Activated CD4-positive, CD25-positive, alpha-beta regulatory T cell (primary cell): ENCODE measurements around the gene FSCN2.
A peak's percentile ranks its signal among the peaks of the same experiment; 100 is the strongest.

ENCODE experiments used
- DNase-seq, 4 experiments: peaks; one replicate each; lab custom pipeline; 2025; lab: John Stamatoyannopoulos, UW

FSCN2 gene

GRCh38 chr17:81542431-81543338 lies 14.5 kb downstream of the FSCN2 start:
- no peak for DNase-seq

GRCh38 chr17:81543339-81543675 lies 15.1 kb downstream of the FSCN2 start:
- no peak for DNase-seq

DNA sequence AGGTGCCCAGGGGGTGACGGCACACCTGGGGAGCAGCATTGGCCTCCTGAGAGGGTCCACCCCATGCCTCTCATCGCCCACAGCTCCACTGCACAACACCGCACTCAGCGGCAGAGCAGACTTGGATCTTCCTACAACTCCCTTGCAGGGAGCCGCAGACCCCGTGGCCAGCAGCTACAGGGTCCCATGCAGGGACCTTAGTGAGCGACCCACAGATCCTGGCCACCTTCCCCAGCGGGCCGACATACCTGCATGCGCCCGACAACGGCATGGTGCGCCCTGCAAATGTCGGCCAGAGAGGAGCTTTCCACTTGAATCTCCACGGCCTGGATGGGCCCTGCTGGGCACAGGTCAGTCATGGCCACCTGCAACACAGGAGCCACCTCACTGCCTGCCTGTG lies 15.6 kb downstream of the FSCN2 start:
- no peak for DNase-seq

DNA sequence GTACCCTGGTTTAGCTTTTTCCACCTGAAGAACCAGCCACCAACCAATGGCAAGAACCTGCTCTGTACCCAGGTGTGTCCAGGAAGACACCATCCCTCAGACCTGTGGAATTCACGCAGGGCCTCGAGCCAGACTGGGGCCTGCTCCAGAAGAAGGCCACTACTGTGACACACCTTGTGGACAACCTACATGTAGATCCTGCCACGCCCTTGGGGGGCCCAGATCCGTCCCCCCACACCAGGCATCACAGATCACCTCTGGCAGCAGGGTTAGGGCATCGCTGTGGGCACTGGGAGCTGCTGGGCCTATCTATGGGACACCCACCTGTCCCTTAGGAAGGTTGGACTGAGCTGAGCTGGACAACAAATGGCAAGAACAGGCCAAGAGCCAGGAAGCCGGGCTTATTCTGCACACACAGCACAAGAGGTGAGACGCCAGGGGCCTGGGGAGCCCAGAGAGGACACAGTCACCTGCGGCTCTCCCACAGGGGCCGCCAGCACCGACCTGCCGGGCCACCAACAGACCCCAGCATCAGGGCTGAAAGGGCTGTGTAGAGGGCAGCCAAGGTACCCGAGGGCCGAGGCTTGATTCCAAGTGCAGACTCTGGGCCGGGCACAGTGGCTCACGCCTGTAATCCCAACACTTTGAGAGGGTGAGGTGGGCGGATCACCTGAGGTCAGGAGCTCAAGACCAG lies 16.3 kb downstream of the FSCN2 start:
- no peak for DNase-seq

DNA sequence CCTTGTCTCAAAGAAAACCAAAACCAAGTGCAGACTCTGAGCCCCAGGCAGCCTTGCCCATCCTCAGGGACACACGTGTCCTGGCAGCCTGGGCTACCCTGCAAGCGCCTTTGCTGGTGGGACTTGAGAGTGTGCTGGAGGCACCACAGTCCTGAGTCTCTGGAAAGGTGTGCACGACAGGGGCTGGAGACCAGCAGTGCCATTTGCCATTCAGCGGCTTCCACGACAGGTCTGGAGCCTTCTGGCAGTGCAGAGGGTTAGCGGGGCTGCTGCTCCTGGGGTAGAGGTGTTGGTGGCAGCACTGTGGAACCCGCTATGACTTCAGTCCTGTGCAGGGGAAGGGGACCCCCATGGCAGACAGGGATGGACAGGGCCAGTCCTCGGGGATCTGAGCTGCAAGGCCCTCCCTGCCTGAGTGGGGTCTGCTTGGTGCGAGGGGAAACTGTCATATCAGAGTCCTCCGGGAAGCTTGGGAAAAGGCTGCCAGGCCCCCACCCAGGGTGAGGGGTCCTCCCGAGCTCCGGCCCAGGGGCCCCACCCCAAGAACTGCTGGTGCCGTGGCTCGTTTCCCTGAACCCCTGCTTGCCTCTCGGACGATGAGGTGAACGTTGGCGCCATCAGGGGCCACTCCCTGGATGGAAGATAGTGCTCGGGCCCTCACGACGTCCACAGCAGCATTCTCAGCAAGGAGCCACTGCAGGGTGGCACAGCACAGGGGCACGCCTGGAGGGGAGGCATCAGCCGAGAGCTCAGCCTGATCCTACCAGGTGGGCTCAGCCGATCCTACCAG lies 17.2 kb downstream of the FSCN2 start:
- DNase-seq, result no peak

DNA sequence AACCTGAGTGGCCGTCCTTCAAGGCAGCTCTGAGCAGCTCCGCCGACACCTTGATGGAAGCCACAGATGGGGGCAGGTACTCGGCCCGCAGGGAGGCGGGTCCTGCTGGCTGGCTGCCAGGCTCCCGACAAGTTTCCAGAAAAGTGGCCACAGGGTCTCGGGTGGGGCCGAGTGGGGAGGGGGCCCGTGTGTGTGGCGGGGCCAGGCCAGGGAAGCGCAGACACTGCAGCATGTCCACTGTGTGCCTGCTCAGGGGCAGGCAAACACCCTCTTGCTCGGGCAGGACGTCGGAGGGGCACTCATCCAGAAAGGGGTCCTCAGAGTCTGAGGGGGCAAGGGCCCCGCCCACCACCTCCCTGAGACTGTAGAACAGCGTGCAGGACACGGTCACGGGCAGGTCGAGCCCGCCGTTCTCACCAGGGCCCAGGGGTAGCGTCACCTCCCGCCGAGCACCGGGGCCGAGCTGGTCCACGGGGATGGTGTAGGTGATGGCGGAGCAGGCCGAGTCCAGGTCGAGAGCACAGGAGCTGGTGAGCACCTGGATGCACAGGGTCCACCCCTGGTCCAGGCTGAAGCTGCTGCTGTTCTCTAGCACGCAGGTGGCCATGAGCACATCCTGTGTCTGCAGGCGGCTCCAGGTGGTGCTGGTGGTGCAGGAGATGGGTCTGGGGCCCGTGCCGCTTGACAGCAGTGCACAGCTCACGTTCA lies 18.9 kb downstream of the FSCN2 start:
- no peak for DNase-seq

DNA sequence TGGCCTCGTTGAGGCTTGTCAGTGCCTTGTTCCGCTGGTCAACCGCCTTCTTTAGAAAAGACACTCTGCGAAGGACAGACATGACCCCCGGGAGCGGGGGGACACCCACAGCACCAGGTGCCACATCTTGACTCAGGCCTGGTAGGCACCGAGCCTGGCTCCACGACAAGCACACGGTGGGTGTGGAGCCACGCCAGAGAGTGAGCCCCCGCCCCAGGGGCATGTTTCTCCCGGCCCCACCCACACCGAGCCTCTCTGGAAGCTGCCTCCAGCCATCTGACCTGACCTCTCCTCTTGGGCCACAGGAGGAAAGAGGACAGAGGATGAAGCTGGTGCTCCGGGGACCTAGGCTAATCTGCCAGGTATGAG lies 19.4 kb downstream of the FSCN2 start:
- DNase-seq, result no peak

GRCh38 chr17:81549031-81549557 lies 20.9 kb downstream of the FSCN2 start:
- no peak for DNase-seq

DNA sequence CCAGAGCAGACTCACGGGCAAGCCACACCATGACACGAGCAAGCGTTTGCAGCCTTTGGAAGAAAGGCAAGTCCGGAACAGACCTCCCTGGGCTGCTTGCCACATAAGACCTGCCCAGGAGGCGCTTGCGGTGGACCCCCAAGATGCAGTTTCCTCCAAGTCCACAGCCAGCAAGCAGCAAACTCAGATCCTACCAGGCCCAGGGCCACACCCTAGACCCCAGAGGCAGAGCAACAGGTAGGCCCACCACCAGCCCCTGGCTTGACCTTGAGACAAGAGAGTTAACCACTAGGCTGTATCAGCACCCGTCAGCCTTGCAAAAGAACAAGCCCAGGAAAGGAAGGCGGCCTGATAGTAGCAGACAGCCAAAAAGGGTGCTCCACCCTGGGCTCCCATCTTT lies 21.6 kb downstream of the FSCN2 start:
- no peak for DNase-seq

DNA sequence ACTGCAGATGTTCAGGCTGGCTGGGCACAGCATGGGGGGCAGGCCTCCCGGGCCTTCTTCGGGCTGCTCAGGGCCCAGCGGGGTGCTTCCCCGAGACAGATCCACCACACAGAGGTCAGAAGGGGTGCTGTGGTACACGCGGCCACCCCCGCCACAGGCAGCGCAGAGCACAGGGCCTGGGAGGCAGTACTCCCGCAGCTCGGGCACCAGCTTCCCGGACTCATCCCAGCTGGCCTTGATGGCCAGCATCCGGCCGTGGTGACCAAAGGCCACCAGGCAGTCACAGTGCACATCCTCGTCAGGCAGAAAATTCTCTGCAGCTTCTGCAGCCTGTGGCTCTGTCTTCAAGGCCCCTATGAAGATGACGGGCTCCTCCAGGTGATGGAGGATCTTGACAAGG lies 22.1 kb downstream of the FSCN2 start:
- DNase-seq, result no peak

DNA sequence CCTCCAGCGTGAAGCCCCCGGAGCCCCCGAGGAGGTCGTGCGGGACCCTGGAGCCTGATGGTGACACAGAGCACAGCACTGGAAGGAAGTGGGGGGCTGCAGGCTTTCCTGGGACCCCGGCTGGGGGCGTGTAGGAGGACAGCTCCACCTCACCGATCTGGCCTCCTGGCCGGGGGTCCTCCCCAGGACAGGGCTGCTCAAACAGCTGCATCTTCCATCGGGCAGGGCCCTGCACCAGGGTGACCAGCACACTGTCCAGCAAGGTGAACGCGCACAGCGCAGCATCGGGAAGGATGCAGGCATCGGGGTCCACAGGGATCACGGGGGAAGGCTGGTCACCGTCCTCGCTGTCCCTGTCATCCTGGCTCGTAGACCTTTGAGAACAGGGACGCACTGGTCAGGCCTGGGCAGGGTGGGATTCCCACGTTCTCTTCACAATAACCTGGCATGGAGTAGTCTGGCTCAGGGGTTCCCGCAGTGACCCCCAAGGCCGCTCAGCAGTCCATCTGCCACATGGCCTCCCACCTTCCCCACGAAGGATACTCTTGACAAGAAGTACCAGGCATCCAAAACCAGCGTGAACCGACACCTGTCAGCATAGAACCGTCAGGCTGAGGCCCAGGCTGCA lies 22.8 kb downstream of the FSCN2 start:
- no peak for DNase-seq

DNA sequence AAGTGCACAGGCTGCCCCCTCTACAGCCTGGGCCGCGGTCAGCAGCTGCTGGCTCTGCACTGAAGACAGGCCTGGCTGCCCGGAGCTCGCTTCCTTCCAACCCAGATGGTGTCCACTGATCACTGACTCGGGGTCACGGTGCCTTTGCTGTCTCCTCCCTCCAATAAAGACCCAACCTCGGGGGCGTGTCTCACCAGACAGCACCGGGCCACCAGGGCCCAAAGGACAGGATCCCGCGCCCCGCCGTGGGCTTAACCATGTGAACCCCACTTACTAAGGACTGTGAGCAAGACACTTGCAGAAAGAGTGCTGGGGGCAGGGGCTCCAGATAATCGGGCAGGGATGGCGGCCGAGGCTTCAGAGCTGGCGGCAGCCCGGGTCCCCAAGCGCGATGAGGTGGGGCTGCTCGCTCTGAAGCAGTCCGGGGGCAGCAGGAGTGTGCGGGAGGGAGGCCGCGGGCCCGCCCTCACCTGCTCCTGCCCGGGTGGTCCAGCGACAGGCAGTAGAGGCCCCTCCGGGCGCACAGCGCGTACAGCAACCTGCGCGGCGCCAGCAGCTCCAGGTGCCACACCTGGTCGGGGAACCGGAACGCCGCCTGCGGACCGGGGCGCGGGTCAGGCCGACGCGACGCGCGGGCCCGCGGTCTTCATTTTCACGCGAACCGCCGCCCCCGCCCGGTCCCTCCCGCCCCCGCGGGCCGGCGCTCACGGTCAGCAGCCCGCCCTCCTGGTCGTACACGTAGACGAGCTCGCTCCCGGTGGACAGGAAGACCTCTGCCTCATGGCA lies 23.5 kb downstream of the FSCN2 start:
- no peak for DNase-seq

DNA sequence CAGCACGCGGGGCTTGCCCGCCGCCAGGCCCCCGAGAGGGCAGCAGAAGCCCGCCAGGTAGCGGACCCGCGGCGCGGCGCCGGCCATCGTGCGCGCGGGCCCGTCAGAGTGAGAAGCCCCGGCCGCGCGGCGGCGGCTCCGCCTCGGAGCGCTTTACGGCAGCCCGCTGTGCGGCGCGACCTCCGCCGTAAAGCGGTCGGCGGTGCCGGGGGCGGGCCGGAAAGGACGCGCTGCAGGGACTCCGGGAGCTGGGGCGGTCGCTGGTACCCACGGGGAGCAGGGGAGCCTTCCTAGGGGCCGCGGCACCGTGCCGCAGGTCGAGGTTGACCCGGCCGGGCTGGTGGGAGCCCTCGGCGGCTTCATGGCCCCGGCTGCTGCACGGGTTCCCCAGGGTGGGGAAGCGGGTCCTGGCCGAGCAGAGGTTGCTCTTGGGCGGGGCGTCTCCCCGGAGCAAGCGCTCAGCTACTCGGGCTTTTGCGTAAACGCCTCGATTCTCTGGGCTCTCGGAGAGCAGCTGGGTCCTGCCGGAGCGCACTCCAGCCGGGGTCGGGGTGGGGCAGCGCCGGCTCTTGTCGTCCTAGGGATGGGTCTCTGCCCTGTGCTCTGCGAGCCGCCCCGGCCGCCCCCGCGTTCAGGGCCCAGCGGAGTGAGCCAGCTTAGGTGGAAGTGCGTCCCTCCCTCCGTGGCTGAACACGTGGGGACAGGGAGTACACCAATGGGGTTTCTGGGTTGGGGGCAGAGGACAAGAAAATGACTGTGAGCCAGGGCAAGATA lies 24.3 kb downstream of the FSCN2 start, which contains the start of gene FAAP100:
FAAP100 (minus strand) TSS at position 110 of the 774 bp plus-strand sequence; CDS start at position 87, 23 bp downstream.
- peak; percentile 56 to 74 (median 68) for DNase-seq

- DNase-seq, result peak; percentile 65 to 71 (median 68)
These were observed 24.9 kb downstream of the FSCN2 start for GRCh38 chr17:81553018-81553615.

- no peak for DNase-seq
These were observed 25.5 kb downstream of the FSCN2 start for GRCh38 chr17:81553616-81554181.

GRCh38 chr17:81556175-81556691 lies 28.1 kb downstream of the FSCN2 start:
- no peak for DNase-seq

- no peak for DNase-seq
These were observed 28.7 kb downstream of the FSCN2 start for GRCh38 chr17:81556863-81557262.

- no peak for DNase-seq
These were observed 29.3 kb downstream of the FSCN2 start for GRCh38 chr17:81557276-81558114.
